Measurements from ENCODE around the gene CIT.

CIT gene

DNA sequence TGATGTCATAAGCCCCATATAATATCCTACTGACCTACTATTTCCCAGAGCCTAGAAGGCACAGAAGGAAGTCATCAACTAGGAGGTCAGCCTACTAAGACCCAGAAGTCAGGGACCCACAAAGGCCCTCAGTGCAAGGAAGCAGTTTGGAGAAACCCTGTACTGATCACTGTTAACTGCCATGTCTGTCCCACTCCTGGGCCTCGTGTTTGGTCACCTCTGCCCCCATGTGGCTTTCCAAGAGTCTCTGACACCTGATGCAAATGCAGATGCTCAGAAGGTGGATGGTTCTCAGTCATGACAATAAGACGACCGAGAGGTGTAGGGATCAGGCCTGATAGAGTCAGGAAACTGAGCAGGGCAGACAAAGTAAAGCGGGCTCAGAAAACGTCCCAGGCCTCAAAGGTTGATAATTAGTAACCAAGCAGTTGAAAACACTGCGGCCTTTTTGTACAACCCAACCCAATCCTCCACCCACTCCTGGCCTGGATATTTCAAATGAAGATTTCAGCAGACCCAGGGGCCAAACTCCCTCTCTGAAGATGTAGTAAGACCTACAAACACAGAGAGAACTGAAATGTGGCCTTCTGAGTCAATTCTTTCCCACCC, 185.8 kb downstream of the CIT start:
- no peak for DNase-seq

DNA sequence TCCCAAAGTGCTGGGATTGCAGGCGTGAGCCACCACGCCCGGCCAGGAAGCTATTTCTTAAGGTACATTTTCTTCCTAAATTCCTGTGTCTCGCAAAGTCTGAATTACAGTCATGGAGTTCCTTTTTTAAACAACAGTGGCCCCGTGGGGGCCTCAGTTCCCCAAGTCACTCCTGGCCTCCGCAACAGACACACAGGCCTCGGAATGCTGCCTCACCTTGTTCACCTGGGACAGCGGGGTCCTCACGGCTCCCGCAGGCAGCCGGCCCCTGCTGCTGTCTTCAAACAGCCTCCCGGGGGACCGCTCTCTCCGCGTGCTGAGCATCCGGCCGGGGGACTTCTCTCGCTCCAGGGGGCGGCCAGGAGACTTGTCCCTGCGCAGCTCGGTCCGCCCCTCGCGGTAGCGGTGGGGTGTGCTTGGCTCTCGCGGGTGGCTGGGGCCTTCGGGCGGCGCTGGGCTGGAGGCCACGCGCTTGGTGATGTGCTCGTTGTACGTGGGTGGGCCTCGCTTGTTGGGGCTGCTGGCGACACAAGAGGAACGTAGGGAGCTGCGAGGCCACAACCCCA, 187.1 kb downstream of the CIT start:
- no peak for DNase-seq

DNA sequence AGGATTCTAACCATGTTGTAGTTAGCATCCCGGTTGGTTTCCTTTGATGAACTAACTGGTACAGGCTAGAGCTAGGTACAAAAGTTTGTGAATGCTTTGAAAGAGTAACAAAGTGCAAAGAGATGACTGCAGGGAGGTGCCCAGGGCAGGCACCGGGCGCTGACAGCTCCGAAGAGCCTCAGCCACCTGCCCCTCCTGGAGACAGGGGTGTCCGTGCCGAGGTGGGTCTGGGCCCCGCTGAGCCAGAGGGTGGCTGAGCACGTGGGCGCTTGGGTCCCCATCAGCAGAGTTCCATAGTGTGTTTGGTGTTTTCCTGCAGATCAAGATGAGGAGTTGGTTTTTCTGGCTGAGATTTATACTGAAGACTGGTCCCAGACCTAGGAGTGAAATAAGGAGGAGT, 189.2 kb downstream of the CIT start:
- no peak for DNase-seq

DNA sequence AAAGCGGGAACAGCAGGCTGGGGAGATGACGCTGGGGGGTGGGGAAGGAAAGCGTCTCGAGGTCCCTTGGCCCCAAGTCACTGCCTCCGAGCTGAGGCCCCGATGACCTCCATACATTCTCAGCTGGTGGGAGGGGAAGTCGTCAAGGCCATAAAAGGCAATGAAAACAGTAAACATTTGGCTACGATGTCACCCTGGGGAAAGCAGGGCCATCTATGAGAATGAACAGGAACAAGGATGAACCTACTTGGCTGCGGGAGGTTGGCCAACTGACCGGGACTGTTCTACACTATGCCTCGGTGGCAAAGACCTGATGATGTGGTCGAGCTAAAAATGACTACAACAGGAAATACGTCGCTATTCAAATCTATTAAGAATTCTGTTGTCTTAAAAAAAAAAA, 189.7 kb downstream of the CIT start:
- DNase-seq = no peak

DNA sequence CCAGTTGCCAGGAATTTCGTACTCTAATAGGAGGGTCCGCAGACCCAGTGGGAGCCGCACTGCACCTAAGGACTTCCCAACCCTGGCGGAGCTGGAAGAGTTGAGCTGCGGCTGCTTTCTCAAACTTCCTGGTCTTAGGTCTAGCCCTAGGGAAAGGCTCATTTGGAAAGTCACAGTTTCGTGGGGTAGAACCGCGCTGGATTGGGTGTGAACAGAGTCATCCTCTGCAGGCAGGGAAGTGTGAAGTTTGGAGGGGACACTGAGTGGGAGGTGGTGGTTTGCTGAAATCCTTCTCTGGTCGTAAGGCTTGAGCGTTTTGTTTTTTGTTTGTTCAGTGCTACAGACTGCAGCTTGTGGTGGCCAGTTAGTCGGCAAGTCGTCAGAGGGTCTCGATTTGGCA, 190.3 kb downstream of the CIT start:
- no peak for DNase-seq

DNA sequence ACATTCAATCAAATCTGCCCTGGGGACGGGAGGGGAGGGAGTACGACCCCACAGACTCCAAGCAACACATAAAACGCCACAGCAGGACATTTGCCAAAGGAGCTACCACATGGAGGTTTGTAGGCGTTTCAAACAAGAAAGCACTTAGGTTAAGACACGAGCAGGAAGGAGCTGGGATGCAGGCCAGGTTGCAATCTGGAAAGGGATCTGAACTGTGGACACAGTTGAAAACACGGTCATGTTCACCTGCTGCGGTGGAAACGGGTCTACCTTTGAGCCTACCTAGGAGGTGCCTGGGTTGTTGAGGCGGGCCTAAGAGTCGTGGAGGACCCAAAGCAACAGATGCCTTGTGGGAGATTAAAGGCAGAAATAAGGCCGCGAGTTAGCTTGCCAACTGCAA, 190.8 kb downstream of the CIT start:
- DNase-seq = no peak

DNA sequence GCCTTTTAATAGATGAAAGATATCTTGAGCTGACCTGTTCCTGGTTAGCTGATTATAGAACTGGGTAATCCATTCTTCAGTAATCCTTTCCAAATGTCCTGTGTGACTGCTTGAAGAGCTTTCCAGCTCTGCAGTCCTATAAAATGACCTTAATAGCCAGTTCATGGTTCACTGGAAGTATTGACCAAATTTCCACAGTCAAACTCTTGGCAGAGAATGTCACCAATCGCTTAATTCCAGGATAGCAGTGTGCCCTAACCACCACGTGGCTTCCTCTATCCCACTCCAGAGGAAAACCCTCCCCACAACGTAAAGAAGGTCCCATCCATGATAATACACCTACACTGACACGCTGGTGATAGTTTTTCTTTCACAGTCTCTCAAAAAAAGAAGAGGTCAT, 191.7 kb downstream of the CIT start:
- DNase-seq = no peak

DNA sequence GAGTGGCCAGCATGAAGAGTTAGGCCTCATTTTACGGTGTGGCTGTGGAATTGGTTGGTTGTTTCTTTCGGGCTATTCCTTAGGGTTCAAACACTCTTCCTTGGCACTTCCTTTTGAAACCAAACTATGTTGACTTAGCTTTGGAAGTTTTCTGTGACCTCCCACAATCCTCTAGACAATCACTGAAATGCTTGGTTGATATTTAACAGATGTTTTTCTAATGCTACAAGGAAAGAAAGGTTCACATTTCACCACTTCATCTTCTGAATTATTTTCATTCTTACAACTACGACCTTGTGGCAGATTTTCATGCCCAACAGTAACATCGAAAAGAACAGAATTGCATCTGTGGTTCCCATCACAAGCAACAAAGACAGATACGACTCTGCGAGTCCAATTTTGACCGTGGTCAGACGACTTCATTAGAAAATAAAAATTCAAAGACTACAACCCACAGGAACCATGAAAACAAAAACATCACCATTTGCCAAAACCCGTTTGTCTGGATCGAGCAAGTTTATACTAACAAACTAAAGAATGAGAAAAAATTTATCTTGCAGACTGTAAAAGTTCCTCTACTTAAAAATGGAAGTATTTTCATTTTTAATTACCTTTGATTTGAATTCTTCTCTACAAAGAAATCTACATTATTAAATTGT, 192.3 kb downstream of the CIT start:
- no peak for DNase-seq

DNA sequence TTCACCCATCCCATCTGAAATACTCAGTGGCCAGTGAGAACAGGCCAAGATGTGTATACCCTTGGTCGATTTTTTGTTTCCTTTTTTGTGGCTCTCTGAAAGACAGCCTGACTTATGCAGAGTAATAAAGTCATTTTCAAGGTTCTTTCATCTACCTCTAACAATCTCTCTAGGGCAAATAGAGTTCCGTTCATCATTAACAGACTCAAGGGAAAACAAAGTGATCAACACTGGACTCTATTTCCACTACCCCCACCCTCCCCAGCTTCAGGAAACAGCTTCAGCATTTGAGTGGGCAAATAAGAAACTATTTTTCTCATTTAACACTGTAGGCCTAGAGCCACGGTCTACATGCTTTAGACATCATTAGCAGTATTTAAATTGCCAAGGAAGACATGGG, 193.3 kb downstream of the CIT start:
- DNase-seq = no peak

DNA sequence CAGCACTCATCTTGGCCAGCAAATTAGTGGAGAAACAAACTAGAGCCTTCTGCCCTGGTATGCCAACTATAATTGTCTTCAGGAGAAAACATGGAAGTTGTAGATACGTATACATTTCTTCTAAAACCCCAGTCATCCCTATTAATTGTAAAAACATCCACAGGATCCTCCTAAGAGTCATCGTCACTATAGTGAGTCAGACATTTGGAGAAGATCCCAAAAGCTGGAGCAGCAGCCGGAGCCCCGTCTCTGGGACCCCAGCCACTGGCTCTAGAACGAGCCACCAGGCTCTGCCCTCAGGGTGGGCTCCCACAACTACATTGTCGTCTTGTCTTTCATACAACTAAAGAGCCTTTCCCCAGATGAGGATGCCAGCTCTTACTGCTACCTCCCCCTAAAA, 193.7 kb downstream of the CIT start:
- DNase-seq = no peak

DNA sequence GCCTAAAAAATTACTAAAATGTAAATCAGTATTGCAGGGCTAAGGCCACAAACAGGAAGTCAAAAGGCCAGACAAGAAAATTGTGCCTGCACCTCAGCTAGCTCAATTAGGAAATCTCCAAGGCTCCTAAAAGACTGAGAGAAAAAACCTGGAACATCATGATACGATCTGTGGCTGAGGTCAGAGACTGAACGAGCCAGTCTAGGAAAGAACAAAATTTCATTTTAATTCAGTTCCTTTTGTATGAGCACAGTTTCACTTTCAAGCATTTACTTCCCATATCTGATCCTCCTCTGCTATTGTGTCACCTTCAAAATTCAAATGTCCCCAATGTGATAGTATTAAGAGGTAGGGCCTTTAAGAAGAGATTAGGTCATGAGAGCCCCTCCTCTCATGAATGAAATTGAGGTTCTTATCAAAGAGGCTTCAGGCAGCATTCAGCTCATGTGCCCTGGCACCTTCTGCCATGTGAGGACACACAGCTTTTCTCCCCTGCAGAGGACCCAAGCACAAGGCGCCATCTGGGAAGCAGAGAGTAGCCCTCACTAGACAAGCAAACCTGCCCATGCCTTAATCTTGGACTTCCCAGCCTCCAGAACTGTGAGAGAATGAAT, 194.4 kb downstream of the CIT start:
- no peak for DNase-seq

DNA sequence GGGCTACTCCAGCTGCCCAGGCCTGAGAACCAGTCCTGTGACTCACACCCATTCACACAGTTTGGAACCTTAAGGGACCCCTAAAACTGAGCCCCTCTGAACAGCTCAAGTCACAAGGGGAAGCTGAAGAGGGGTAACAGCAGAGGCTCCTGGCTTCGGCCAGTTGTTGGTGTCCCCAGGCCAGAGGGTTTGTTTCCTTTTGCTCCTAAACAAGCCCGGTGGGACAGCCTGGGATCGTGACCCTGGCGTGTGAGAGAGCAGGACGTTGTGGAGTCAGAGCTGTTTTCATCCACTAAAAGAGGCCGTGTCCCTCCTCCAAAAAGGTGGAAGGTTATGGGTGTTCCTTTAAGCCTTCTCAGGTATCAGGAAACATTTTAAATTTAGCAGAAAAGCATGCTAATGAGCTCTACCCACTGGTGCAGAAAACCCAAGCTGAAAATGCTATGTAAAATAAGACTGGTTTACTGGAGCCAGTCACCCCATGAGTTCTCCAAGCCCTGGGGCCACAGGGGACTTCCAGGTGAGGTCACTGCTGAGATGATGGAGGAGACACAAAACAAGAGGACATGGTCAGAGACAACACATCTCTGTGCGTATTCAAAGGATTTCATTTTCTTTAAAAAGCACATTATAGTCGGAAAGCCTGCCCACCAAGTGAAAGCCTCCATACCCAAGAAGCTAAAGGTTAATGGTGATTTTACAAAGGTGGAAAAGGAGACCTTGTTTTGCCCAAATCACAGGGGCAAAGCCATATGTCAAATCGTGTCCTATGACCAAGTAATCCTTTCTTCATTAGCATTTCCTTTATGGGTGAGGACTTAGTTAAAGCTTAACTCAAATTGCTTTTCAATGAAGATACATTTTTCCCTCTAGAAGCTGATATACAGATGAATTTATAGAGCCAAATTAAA, 195.1 kb downstream of the CIT start:
- DNase-seq = no peak

DNA sequence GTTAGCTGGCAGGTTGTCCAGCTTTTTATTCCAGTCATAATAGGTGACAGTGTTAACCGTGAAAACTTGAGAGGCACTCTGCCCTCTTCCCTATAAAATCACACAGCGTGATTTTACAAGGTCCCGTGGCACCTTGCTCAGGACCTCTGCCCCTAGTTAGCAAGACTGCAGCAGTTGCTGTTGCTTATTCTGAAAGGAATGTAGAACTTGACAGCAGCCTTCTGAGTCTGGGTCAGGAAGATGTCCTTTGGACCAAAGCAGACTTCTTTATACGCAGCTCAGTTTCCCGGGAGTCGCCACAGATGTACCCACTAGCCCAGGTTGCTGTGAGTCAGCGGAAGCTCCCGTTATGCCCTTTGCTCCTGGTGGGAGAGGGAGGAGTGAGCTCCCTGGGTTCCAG, 196.0 kb downstream of the CIT start:
- no peak for DNase-seq

DNA sequence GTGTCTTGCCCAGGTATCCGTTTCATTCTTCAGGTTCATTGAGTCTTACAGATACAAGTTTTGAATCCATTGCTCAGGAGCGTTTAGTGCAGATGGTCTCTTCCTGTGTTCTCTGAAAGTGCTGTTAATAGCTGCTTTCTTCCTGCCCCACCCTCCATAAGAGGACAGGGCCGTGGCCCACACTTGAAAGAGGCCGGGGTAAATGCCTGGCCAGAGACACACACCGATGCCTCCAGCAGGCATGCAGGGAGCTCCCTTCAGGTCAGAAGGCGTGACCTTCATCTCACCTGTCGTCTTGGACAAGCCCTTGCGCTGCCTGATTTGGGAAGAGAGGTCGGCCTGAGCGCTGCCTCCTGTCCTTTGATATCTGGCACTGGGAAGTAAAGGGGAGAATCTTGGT, 197.6 kb downstream of the CIT start:
- DNase-seq = no peak

DNA sequence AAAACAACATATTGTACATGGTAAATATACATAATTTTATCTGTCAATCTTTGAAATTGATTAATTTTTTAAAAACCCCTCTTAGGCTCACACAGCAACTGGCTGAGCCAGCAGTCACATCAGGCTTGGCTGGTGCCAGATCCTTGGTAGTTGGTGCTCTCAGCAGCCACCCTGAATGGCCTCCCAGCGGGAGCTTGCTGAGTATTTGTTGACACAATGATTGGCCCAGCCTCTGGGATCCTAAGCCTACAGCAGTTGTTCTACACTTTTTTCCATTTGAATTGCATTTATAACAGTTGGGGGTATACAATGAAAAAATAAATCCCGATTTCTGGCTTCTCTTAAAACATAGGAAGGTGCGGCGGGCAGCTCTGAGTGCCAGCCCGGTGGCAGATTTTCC, 198.0 kb downstream of the CIT start:
- no peak for DNase-seq

DNA sequence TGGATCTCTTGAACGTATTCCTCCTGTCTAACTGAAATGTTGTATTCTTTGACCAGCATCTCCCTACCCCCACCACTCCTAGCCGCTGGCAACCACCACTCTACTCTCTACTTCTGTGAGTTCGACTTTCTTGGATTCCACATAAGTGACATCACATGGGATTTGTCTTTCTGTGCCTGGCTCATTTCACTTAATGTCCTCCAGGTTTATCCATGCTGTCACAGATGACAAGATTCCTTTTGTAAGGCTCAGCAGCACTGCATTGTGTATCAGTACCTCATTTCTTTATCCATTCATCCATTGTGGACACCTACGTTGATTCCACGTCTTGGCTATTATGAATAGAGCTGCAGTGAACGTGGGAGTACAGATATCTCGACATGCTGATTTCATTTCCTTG, 198.7 kb downstream of the CIT start:
- DNase-seq = no peak

DNA sequence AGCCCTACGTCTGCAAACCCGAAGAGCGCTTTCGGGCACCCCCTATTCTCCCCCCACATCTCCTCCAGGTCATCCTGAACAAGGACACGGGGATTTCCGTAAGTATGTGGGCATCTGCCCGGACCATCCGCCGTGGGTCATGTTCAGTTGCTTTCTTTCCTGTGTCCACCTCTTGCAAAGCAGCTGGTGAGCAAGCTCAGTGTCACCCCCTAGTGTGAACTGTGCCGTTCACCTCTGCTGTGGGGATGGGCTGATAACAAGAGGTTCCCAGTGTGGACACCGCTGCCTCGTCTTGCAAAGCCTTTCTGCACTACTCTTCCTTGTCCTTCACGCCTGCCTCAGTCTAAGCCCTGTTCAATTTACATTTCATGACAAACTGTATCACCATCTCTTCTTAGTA, 200.5 kb downstream of the CIT start:
- no peak for DNase-seq

DNA sequence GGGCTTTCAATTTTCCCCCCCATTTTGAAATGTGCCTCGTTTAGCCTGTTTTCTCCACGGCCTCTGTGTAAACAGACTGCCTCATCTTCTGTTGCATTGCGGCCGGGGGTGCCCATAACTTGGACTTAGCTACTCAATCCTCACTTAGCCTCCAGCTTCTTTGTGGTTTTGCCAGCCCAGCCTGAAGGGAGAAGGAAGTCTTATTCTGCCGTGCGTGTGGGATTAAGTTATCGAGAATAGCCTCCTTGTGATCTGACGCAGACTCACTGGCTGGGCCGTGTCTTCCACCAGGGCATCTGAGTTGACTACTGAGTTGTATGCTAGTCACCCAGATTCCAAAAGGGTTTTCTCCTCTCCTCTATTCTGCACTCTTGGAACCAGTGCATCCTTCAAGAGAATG, 201.1 kb downstream of the CIT start:
- DNase-seq = no peak

DNA sequence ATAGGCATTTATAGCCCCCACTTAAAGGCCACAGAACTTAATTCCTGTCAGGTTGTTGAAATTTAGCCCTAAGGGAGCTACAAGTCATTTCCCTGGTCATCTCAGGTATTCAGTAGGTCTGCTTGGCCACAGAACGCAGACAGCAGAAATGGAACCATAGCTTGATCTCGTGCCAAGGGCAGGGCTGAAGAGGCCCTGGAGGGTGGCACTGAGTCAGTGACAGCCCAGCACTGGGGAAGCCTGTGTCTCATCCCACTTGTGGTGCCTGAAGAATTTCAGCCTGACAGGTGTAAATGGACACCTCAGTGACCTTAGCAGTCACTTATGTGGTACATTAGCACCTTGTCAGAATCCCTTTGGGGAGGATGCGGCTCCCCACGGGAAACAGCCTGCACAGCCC, 202.6 kb downstream of the CIT start:
- no peak for DNase-seq

DNA sequence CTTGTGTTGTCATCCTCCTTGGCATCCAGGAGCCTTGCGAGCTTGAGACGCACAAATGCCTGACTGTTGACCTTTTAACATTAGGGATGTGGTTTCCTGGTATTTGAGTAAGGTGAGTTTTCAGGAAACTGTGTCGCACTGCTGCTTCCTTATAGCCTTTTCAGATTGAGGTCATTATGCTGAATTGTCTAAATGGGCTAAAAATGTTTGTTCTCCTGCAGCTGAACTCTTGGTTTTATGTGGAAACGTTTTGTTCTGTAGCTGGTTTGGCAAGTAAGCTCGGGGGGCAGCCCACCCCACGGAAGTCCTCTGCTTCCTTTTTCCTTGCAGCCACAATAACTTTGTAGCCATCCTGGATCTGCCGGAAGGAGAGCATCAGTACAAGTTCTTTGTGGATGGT, 203.5 kb downstream of the CIT start:
- no peak for DNase-seq

DNA sequence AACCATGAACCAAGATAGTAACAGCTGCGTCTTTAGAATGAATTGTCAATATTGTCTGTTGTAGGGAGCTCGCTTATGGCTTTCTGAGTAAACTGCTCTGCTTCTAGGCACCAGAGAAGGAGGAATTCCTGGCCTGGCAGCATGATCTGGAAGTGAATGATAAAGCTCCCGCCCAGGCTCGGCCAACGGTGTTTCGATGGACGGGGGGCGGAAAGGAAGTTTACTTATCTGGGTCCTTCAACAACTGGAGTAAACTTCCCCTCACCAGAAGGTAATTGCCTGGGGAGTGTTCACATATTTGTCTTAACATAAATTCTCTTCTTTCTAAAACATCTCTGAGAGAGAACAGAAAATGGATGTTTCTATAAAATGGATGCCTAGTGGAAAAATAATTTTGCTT, 204.9 kb downstream of the CIT start:
- no peak for DNase-seq

DNA sequence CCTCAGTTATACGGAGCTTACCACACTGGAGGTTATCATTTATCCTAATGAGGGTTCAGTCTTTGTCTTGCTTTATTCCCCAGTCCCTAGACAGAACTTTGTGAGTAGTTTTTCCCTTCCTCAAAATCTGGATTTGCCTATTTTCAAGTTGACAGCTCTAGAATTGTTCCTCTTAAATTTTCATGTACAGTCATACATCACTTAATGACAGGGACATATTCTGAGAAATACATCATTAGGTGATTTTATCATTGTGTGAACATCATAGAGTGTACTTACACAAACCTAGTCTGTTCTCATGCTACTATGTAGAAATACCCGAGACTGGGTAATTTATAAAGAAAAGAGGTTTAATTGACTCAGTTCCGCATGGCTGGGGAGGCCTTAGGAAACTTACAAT, 206.1 kb downstream of the CIT start:
- DNase-seq = no peak

DNA sequence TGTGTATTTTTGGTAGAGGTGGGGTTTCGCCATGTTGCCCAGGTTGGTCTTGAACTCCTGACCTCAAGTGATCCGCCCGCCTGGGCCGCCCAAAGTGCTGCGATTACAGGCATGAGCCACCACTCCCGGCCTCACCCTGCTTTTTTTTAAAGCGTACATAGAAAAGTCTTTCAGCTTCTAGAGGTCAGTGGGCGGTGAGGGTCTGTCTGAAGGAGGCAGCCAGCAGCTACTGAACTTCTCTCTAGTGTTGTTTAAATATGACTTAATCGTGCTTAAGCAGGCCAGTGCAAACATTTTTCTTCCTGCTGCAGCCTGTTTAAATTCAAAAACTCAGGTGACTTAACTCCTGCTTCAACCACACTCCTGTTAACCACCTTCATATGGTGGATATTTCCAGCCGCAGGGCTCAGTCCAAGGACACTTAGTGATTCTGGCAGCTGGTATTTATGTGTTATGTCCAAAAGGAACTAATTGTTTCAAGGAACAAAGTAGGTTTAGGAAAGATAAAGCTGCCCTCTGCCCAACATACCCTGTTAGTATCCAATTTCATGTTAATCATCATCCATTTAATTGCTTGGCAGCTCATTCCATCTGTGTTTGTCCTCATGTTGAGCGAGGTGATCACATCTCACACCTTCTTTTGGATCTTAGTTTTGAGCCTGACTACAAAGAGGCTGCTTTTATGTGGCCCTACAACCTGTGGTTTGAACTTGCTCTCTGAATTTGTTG, 207.2 kb downstream of the CIT start:
- DNase-seq = no peak

Measured in activated CD4-positive, alpha-beta T cell treated with anti-CD3 and anti-CD28 coated beads, Interleukin-2, amount 50 U/mL, for 1 hour (primary cell).